GM23338 (cell line): ENCODE measurements around the gene GBX1. TPM values are rescaled to one million over a fixed set of nuclear protein-coding genes. Genes with fewer than 3 reads are reported as not detected.

ENCODE experiments used
- ATAC-seq: fragments of 200-7000 bp; cut with Tn5 transposase; 3 replicates; pipeline ENCODE4 v1.9.1; 2020
- DNase-seq: peaks from one replicate; pipeline ENCODE4 v3.0.0-alpha.2; 2015; ENCODE audit warnings: low spot score
- H2AFZ ChIP-seq: fragments of 200-600 bp; sonication (generic); 2 replicates; pipeline ENCODE4 v1.8.0; 2016; ENCODE audit warnings: antibody characterized with exemption, mild to moderate bottlenecking, moderate library complexity
- H3F3A ChIP-seq: fragments of 200-600 bp; sonication (generic); replicated peaks from 2 replicates; pipeline ENCODE4 v1.8.0; 2017; ENCODE audit warnings: antibody characterized with exemption, mixed run types, low read depth
- H3K27ac ChIP-seq: fragments of 200-600 bp; sonication (generic); 2 replicates; pipeline ENCODE4 v1.6.1; 2016; ENCODE audit warnings: low read depth
- H3K27me3 ChIP-seq: fragments of 200-600 bp; sonication (generic); 2 replicates; pipeline ENCODE4 v1.8.0; 2016; ENCODE audit warnings: mild to moderate bottlenecking, mixed run types, moderate library complexity; ENCODE audit not compliant: insufficient read depth
- H3K36me3 ChIP-seq: fragments of 200-600 bp; sonication (generic); 2 replicates; pipeline ENCODE4 v1.8.0; 2016; ENCODE audit warnings: mild to moderate bottlenecking; ENCODE audit not compliant: insufficient read depth
- H3K4me1 ChIP-seq: fragments of 200-600 bp; sonication (generic); 2 replicates; pipeline ENCODE4 v1.8.0; 2016; ENCODE audit warnings: mild to moderate bottlenecking, moderate library complexity; ENCODE audit not compliant: insufficient read depth
- H3K4me2 ChIP-seq: fragments of 200-600 bp; sonication (generic); 2 replicates; pipeline ENCODE4 v1.7.1; 2017; ENCODE audit warnings: mixed run types
- H3K4me3 ChIP-seq: fragments of 200-600 bp; sonication (generic); 2 replicates; pipeline ENCODE4 v1.6.1; 2016; ENCODE audit warnings: mixed run types
- H3K79me2 ChIP-seq: fragments of 200-600 bp; sonication (generic); replicated peaks from 2 replicates; pipeline ENCODE4 v1.8.0; 2017; ENCODE audit warnings: mild to moderate bottlenecking; ENCODE audit not compliant: insufficient read depth
- H3K9me2 ChIP-seq: fragments of 200-600 bp; sonication (generic); 2 replicates; pipeline ENCODE4 v1.8.0; 2017; ENCODE audit not compliant: insufficient read depth
- H4K20me1 ChIP-seq: fragments of 200-600 bp; sonication (generic); replicated peaks from 2 replicates; pipeline ENCODE4 v1.8.0; 2017; ENCODE audit warnings: mild to moderate bottlenecking; ENCODE audit not compliant: insufficient read depth
- H3K27ac Mint-ChIP-seq: 2 replicates; pipeline ENCODE4 v1.8.0; 2020; ENCODE audit warnings: inconsistent platforms, mild to moderate bottlenecking, moderate library complexity, mixed read lengths
- H3K27me3 Mint-ChIP-seq: 3 replicates; pipeline ENCODE4 v1.8.0; 2022; ENCODE audit warnings: low read depth, mild to moderate bottlenecking, moderate library complexity, mixed read lengths, inconsistent platforms; ENCODE audit not compliant: insufficient read depth, poor library complexity
- H3K36me3 Mint-ChIP-seq: 3 replicates; pipeline ENCODE4 v1.8.0; 2021; ENCODE audit warnings: low read depth, mild to moderate bottlenecking, inconsistent platforms, moderate library complexity, mixed read lengths
- H3K4me1 Mint-ChIP-seq: 3 replicates; pipeline ENCODE4 v1.8.0; 2020; ENCODE audit warnings: mild to moderate bottlenecking, inconsistent platforms, mixed read lengths
- H3K4me3 Mint-ChIP-seq: 3 replicates; pipeline ENCODE4 v1.8.0; 2021; ENCODE audit warnings: moderate library complexity, mild to moderate bottlenecking, inconsistent platforms, mixed read lengths
- H3K9me3 Mint-ChIP-seq: 3 replicates; pipeline ENCODE4 v1.8.0; 2020; ENCODE audit warnings: moderate library complexity, mild to moderate bottlenecking, inconsistent platforms, mixed read lengths
- CREB1 ChIP-seq: fragments of 250-450 bp; sonication (Bioruptor Pico); IDR thresholded peaks from 2 replicates; pipeline ENCODE4 v1.5.0; 2020; ENCODE audit warnings: low read depth, mild to moderate bottlenecking, moderate library complexity
- EZH2 ChIP-seq: fragments of 200-600 bp; sonication (generic); IDR thresholded peaks from one replicate; pipeline ENCODE4 v1.8.0; 2017; ENCODE audit warnings: antibody characterized with exemption, mild to moderate bottlenecking, low read depth; ENCODE audit not compliant: unreplicated experiment
- EZH2phosphoT487 ChIP-seq: fragments of 200-600 bp; sonication (generic); IDR thresholded peaks from one replicate; pipeline ENCODE4 v1.8.1; 2018; ENCODE audit warnings: antibody characterized with exemption; ENCODE audit not compliant: unreplicated experiment
- JUNB ChIP-seq: IDR thresholded peaks from one replicate; pipeline ENCODE4 v1.6.1; 2016; ENCODE audit warnings: antibody characterized with exemption; ENCODE audit not compliant: unreplicated experiment
- NANOG ChIP-seq: IDR thresholded peaks from 2 replicates; pipeline ENCODE4 v1.6.1; 2016; ENCODE audit warnings: antibody characterized with exemption, borderline replicate concordance
- POLR2AphosphoS5 ChIP-seq: IDR thresholded peaks from 2 replicates; pipeline ENCODE4 v1.6.1; 2016; ENCODE audit warnings: antibody characterized with exemption, low read depth
- STAT1 ChIP-seq: IDR thresholded peaks from one replicate; pipeline ENCODE4 v1.6.1; 2016; ENCODE audit warnings: antibody characterized with exemption; ENCODE audit not compliant: unreplicated experiment
- ZNF114 ChIP-seq: fragments of 250-450 bp; sonication (Bioruptor Pico); IDR thresholded peaks from 2 replicates; pipeline ENCODE4 v1.5.0; 2020; ENCODE audit warnings: mild to moderate bottlenecking, moderate library complexity
- ZNF331 ChIP-seq: fragments of 250-450 bp; sonication (Bioruptor Pico); IDR thresholded peaks from 2 replicates; pipeline ENCODE4 v1.5.0; 2020; ENCODE audit warnings: low read depth, mild to moderate bottlenecking, moderate library complexity
- polyA plus RNA-seq: library from polyadenylated mRNA; unstranded; fragments of >200 nt; fragmentation: Nextera tagmentation; extraction: Ambion mirVana; gene quantifications from 2 replicates; pipeline ENCODE4 v1.2.1, GENCODE V29; 2016
- total RNA-seq: library from RNA; depleted of rRNA; stranded (reverse); fragments of >200 nt; shearing (Covaris generic); gene quantifications from 2 replicates; pipeline ENCODE4 v1.2.3, GENCODE V29; 2014
- TF ChIP-seq, protein P1 (sequence below): fragments of 250-450 bp; sonication (Bioruptor Pico); IDR thresholded peaks from 2 replicates; pipeline ENCODE4 v1.5.0; 2020; ENCODE audit warnings: mild to moderate bottlenecking, moderate library complexity
- TF ChIP-seq, protein P2 (sequence below), 2 experiments: fragments of 200-600 bp in 1 of 2; sonication (generic) in 1 of 2; conservative IDR thresholded peaks; 2 replicates each; pipeline versions ENCODE4 v1.5.1 to v1.6.1; 2016 to 2017; ENCODE audit warnings: antibody characterized with exemption in 2 of 2, low read depth in 2 of 2, mild to moderate bottlenecking in 2 of 2, moderate library complexity in 1 of 2
- TF ChIP-seq, protein P3 (sequence below): IDR thresholded peaks from 2 replicates; pipeline ENCODE4 v1.6.1; 2016; ENCODE audit warnings: antibody characterized with exemption
- TF ChIP-seq, protein P4 (sequence below): IDR thresholded peaks from one replicate; pipeline ENCODE4 v1.6.1; 2018; ENCODE audit warnings: antibody characterized with exemption; ENCODE audit not compliant: unreplicated experiment

Gene GBX1
- total and polyA plus RNA-seq, 2 experiments from 2014 or later = 0.24 TPM; not detected in 1

DNA sequence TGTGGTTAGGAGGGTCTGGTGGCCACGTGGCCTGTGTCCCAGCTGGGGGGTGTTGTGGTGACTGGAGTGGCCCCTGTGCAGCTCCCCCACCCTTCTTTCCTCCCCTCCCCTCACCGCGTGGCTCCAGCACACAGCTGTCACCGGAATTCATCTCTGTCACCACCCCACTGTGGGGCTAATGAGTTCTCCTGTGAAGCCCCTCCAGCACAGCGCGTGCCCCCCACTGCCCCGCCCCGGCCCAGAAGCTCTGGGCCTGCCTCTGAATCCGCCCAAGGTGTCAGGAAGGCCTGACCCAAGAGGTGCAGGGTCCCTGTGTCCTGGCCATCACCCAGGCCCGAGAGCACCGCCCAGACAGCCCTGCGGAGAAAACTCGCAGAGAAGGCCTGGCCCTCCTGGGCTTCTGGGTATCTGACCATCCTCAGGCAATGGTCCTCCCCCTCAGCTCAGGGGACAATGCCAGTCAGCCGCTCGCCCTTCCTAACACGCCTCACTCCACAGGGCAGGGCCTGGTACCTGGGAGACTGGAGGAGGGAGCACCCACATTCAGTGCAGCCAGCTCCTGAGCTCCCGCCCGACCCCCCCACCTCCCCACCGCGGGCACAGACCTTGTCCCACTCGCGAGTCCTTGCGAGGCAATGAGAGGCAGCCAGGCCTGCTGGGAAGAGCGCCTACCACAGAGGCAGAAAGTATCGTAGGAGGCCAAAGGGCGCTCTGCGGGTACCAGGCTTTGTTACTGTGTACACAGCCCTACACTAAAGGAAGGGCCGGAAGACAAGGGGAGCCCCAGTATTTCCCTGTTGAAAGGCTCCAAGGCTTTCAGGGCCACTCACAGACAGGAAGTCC, 38.2 kb downstream of the GBX1 start:
- peaks cover 24% of the 10 kb centered on the region for H3K36me3 Mint-ChIP-seq

More for the DNA sequence above, 38.2 kb downstream of the GBX1 start:
- peaks cover 19% of the 10 kb centered on the region for H3K27me3 ChIP-seq
- peaks cover 12% of the 10 kb centered on the region for H3K4me1 ChIP-seq
- DNase-seq (no peak), ATAC-seq (no peak)
- H3K4me2 ChIP-seq = no peak overlapping the region
- H3K9me3 Mint-ChIP-seq = no peaks in the 10 kb centered on the region
- H3K4me3 ChIP-seq = no peak overlapping the region
- H4K20me1 ChIP-seq = peaks cover 20% of the 10 kb centered on the region
- H2AFZ ChIP-seq = no peak overlapping the region
- TF ChIP-seq ZNF331 (CRISPR knock-in tag) = no peak
- TF ChIP-seq, protein P1, sequence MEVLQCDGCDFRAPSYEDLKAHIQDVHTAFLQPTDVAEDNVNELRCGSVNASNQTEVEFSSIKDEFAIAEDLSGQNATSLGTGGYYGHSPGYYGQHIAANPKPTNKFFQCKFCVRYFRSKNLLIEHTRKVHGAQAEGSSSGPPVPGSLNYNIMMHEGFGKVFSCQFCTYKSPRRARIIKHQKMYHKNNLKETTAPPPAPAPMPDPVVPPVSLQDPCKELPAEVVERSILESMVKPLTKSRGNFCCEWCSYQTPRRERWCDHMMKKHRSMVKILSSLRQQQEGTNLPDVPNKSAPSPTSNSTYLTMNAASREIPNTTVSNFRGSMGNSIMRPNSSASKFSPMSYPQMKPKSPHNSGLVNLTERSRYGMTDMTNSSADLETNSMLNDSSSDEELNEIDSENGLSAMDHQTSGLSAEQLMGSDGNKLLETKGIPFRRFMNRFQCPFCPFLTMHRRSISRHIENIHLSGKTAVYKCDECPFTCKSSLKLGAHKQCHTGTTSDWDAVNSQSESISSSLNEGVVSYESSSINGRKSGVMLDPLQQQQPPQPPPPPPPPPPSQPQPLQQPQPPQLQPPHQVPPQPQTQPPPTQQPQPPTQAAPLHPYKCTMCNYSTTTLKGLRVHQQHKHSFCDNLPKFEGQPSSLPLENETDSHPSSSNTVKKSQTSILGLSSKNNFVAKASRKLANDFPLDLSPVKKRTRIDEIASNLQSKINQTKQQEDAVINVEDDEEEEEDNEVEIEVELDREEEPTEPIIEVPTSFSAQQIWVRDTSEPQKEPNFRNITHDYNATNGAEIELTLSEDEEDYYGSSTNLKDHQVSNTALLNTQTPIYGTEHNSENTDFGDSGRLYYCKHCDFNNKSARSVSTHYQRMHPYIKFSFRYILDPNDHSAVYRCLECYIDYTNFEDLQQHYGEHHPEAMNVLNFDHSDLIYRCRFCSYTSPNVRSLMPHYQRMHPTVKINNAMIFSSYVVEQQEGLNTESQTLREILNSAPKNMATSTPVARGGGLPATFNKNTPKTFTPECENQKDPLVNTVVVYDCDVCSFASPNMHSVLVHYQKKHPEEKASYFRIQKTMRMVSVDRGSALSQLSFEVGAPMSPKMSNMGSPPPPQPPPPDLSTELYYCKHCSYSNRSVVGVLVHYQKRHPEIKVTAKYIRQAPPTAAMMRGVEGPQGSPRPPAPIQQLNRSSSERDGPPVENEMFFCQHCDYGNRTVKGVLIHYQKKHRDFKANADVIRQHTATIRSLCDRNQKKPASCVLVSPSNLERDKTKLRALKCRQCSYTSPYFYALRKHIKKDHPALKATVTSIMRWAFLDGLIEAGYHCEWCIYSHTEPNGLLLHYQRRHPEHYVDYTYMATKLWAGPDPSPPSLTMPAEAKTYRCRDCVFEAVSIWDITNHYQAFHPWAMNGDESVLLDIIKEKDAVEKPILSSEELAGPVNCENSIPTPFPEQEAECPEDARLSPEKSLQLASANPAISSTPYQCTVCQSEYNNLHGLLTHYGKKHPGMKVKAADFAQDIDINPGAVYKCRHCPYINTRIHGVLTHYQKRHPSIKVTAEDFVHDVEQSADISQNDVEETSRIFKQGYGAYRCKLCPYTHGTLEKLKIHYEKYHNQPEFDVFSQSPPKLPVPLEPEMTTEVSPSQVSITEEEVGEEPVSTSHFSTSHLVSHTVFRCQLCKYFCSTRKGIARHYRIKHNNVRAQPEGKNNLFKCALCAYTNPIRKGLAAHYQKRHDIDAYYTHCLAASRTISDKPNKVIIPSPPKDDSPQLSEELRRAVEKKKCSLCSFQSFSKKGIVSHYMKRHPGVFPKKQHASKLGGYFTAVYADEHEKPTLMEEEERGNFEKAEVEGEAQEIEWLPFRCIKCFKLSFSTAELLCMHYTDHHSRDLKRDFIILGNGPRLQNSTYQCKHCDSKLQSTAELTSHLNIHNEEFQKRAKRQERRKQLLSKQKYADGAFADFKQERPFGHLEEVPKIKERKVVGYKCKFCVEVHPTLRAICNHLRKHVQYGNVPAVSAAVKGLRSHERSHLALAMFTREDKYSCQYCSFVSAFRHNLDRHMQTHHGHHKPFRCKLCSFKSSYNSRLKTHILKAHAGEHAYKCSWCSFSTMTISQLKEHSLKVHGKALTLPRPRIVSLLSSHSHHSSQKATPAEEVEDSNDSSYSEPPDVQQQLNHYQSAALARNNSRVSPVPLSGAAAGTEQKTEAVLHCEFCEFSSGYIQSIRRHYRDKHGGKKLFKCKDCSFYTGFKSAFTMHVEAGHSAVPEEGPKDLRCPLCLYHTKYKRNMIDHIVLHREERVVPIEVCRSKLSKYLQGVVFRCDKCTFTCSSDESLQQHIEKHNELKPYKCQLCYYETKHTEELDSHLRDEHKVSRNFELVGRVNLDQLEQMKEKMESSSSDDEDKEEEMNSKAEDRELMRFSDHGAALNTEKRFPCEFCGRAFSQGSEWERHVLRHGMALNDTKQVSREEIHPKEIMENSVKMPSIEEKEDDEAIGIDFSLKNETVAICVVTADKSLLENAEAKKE (CRISPR knock-in tag) = no peak
- no peak for TF ChIP-seq POLR2AphosphoS5
- TF ChIP-seq, protein P2, sequence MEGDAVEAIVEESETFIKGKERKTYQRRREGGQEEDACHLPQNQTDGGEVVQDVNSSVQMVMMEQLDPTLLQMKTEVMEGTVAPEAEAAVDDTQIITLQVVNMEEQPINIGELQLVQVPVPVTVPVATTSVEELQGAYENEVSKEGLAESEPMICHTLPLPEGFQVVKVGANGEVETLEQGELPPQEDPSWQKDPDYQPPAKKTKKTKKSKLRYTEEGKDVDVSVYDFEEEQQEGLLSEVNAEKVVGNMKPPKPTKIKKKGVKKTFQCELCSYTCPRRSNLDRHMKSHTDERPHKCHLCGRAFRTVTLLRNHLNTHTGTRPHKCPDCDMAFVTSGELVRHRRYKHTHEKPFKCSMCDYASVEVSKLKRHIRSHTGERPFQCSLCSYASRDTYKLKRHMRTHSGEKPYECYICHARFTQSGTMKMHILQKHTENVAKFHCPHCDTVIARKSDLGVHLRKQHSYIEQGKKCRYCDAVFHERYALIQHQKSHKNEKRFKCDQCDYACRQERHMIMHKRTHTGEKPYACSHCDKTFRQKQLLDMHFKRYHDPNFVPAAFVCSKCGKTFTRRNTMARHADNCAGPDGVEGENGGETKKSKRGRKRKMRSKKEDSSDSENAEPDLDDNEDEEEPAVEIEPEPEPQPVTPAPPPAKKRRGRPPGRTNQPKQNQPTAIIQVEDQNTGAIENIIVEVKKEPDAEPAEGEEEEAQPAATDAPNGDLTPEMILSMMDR (conservative IDR thresholded peaks at IDR 0.05; ENCODE audit: low read depth in 2 of 2) = no peak
- no peak for TF ChIP-seq EZH2
- no peak for TF ChIP-seq CREB1 (CRISPR knock-in tag)
- TF ChIP-seq, protein P3, sequence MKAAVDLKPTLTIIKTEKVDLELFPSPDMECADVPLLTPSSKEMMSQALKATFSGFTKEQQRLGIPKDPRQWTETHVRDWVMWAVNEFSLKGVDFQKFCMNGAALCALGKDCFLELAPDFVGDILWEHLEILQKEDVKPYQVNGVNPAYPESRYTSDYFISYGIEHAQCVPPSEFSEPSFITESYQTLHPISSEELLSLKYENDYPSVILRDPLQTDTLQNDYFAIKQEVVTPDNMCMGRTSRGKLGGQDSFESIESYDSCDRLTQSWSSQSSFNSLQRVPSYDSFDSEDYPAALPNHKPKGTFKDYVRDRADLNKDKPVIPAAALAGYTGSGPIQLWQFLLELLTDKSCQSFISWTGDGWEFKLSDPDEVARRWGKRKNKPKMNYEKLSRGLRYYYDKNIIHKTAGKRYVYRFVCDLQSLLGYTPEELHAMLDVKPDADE = no peak
- TF ChIP-seq, protein P4, sequence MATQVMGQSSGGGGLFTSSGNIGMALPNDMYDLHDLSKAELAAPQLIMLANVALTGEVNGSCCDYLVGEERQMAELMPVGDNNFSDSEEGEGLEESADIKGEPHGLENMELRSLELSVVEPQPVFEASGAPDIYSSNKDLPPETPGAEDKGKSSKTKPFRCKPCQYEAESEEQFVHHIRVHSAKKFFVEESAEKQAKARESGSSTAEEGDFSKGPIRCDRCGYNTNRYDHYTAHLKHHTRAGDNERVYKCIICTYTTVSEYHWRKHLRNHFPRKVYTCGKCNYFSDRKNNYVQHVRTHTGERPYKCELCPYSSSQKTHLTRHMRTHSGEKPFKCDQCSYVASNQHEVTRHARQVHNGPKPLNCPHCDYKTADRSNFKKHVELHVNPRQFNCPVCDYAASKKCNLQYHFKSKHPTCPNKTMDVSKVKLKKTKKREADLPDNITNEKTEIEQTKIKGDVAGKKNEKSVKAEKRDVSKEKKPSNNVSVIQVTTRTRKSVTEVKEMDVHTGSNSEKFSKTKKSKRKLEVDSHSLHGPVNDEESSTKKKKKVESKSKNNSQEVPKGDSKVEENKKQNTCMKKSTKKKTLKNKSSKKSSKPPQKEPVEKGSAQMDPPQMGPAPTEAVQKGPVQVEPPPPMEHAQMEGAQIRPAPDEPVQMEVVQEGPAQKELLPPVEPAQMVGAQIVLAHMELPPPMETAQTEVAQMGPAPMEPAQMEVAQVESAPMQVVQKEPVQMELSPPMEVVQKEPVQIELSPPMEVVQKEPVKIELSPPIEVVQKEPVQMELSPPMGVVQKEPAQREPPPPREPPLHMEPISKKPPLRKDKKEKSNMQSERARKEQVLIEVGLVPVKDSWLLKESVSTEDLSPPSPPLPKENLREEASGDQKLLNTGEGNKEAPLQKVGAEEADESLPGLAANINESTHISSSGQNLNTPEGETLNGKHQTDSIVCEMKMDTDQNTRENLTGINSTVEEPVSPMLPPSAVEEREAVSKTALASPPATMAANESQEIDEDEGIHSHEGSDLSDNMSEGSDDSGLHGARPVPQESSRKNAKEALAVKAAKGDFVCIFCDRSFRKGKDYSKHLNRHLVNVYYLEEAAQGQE = no peak
- no peak for TF ChIP-seq STAT1
- no peak for TF ChIP-seq NANOG
- TF ChIP-seq JUNB = no peak
- no peak for TF ChIP-seq EZH2phosphoT487
- TF ChIP-seq ZNF114 (CRISPR knock-in tag) = no peak
- no peaks in the 10 kb centered on the region for H3K36me3 ChIP-seq
- H3K27ac ChIP-seq = no peak overlapping the region
- H3F3A ChIP-seq = peaks cover 14% of the 10 kb centered on the region
- H3K9me2 ChIP-seq = no peaks in the 10 kb centered on the region
- no peaks in the 10 kb centered on the region for H3K79me2 ChIP-seq
- H3K4me1 Mint-ChIP-seq = peaks cover 22% of the 10 kb centered on the region
- H3K27ac Mint-ChIP-seq = no peak overlapping the region
- peaks cover 36% of the 10 kb centered on the region for H3K27me3 Mint-ChIP-seq
- H3K4me3 Mint-ChIP-seq = no peak overlapping the region
